GM12878 (cell line): ENCODE results near the gene PIGX. TPM values are rescaled to one million over a fixed set of nuclear protein-coding genes. Genes with fewer than 3 reads are reported as not detected.

Source experiments
- ATAC-seq: fragments of 200-7000 bp; cut with Tn5 transposase; 3 replicates; pipeline ENCODE4 v1.9.1; 2020; ENCODE audit warnings: mild to moderate bottlenecking, moderate library complexity
- BruUV-seq: library from RNA; stranded (reverse); fragments of 400-500 nt; replicated peaks from 2 replicates; lab custom pipeline; 2021; lab: Mats Ljungman, UMichigan
- CTCF ChIA-PET: fragments of 300-600 bp; sonication (Branson Sonifier 250); formaldehyde crosslinking; extraction: SDS; loops from one replicate; lab custom pipeline; 2021; ENCODE audit warnings: inconsistent platforms; lab: Yijun Ruan, JAX
- POLR2A ChIA-PET: fragments of 350-600 bp; formaldehyde crosslinking; extraction: SDS; loops from one replicate; lab custom pipeline; 2021; ENCODE audit warnings: inconsistent platforms; lab: Charles Lee
- RAD21 ChIA-PET: fragments of 300-600 bp; sonication (Branson Sonifier 250); formaldehyde crosslinking; loops from one replicate; lab custom pipeline; 2023; ENCODE audit warnings: antibody characterized with exemption; ENCODE audit not compliant: unreplicated experiment; lab: Charles Lee
- SMC1A ChIA-PET: fragments of 300-600 bp; sonication (Branson Sonifier 250); formaldehyde crosslinking; loops from one replicate; lab custom pipeline; 2023; ENCODE audit not compliant: unreplicated experiment, uncharacterized antibody; lab: Charles Lee
- DNase-seq: peaks from one replicate; pipeline ENCODE4 v3.0.0-alpha.2; 2011; ENCODE audit warnings: low read depth, low spot score
- FAIRE-seq: peaks from 3 replicates; lab custom pipeline; 2011; peaks lifted over from hg19 to GRCh38; lab: Jason Lieb, UNC
- H2AFZ ChIP-seq: 2 replicates; pipeline ENCODE4 v1.6.0; 2011; ENCODE audit warnings: low read depth, low read length, control low read depth; ENCODE audit not compliant: control insufficient read depth
- H3K27ac ChIP-seq: 2 replicates; pipeline ENCODE4 v1.5.1; 2011; ENCODE audit warnings: control low read depth; ENCODE audit not compliant: control insufficient read depth, insufficient read depth
- H3K27me3 ChIP-seq, 2 experiments: replicated peaks in 1 of 2; 2 replicates each; pipeline versions ENCODE4 v1.6.0 to v1.6.1; 2011; ENCODE audit warnings: low read length in 1 of 2; ENCODE audit not compliant: control insufficient read depth in 2 of 2, insufficient read depth in 2 of 2
- H3K36me3 ChIP-seq, 2 experiments: 2 replicates each; pipeline ENCODE4 v1.5.1; 2011; ENCODE audit warnings: low read length in 1 of 2; ENCODE audit not compliant: control insufficient read depth in 2 of 2, insufficient read depth in 2 of 2
- H3K4me1 ChIP-seq: 2 replicates; pipeline ENCODE4 v1.6.1; 2011; ENCODE audit warnings: mild to moderate bottlenecking, low read length, moderate library complexity, mixed read lengths; ENCODE audit not compliant: control insufficient read depth, insufficient read depth
- H3K4me2 ChIP-seq: 2 replicates; pipeline ENCODE4 v1.6.0; 2011; ENCODE audit warnings: control low read depth; ENCODE audit not compliant: control insufficient read depth, insufficient read depth
- H3K4me3 ChIP-seq: fragments of 200-600 bp; sonication (generic); 2 replicates; pipeline ENCODE4 v1.5.1; 2016
- H3K79me2 ChIP-seq: 2 replicates; pipeline ENCODE4 v1.6.0; 2011; ENCODE audit warnings: low read length; ENCODE audit not compliant: control insufficient read depth, insufficient read depth
- H3K9ac ChIP-seq: 2 replicates; pipeline ENCODE4 v1.8.0; 2011; ENCODE audit warnings: low read length, control low read depth, mixed read lengths; ENCODE audit not compliant: control insufficient read depth, insufficient read depth
- H3K9me3 ChIP-seq: replicated peaks from 3 replicates; pipeline ENCODE4 v1.5.1; 2011; ENCODE audit warnings: mild to moderate bottlenecking, low read length; ENCODE audit not compliant: control insufficient read depth, insufficient read depth
- H4K20me1 ChIP-seq: 2 replicates; pipeline ENCODE4 v1.6.0; 2011; ENCODE audit not compliant: control insufficient read depth, insufficient read depth
- ASH2L ChIP-seq: fragments of 300-600, 200-600 bp; sonication (generic); IDR thresholded peaks from 2 replicates; pipeline ENCODE4 v1.6.1; 2017; ENCODE audit warnings: low read depth, mild to moderate bottlenecking, borderline replicate concordance
- CHD4 ChIP-seq: fragments of 200-600 bp; sonication (generic); IDR thresholded peaks from 2 replicates; pipeline ENCODE4 v1.6.1; 2016; ENCODE audit warnings: mild to moderate bottlenecking
- DPF2 ChIP-seq: fragments of 450-650 bp; IDR thresholded peaks from 2 replicates; pipeline ENCODE4 v1.6.1; 2017; ENCODE audit warnings: mild to moderate bottlenecking
- FOXK2 ChIP-seq: fragments of 450-650 bp; IDR thresholded peaks from 2 replicates; pipeline ENCODE4 v1.6.1; 2017; ENCODE audit warnings: mild to moderate bottlenecking, moderate library complexity
- HCFC1 ChIP-seq: fragments of 150-350 bp; IDR thresholded peaks from 2 replicates; pipeline ENCODE4 v1.6.1; 2014; ENCODE audit warnings: low read length
- MYB ChIP-seq: fragments of 150-350 bp; IDR thresholded peaks from 2 replicates; pipeline ENCODE4 v1.6.1; 2014; ENCODE audit warnings: mild to moderate bottlenecking, low read depth, low read length, borderline replicate concordance
- RAD21 ChIP-seq: IDR thresholded peaks from 2 replicates; pipeline ENCODE4 v1.6.1; 2011; ENCODE audit warnings: mild to moderate bottlenecking, low read depth, low read length, moderate library complexity; ENCODE audit not compliant: insufficient read depth
- RBBP5 ChIP-seq: fragments of 200-600 bp; sonication (generic); conservative IDR thresholded peaks from 2 replicates; pipeline ENCODE4 v1.6.1; 2016
- SPI1 ChIP-seq: IDR thresholded peaks from 2 replicates; pipeline ENCODE4 v1.6.1; 2011; ENCODE audit warnings: low read depth, mild to moderate bottlenecking, low read length, moderate library complexity, borderline replicate concordance; ENCODE audit not compliant: insufficient read depth
- TAF1 ChIP-seq: IDR thresholded peaks from 2 replicates; pipeline ENCODE4 v1.6.1; 2011; ENCODE audit warnings: mild to moderate bottlenecking, low read depth, low read length, borderline replicate concordance
- TCF3 ChIP-seq: IDR thresholded peaks from 2 replicates; pipeline ENCODE4 v1.6.1; 2012; ENCODE audit warnings: low read depth, mild to moderate bottlenecking, low read length, borderline replicate concordance; ENCODE audit not compliant: insufficient read depth
- ZBED1 ChIP-seq: IDR thresholded peaks from 2 replicates; pipeline ENCODE4 v1.6.1; 2016; ENCODE audit warnings: borderline replicate concordance
- ZSCAN29 ChIP-seq: fragments of 450-650 bp; IDR thresholded peaks from 2 replicates; pipeline ENCODE4 v1.6.1; 2017; ENCODE audit warnings: mild to moderate bottlenecking, moderate library complexity
- ZZZ3 ChIP-seq: IDR thresholded peaks from 2 replicates; pipeline ENCODE4 v1.6.1; 2011; ENCODE audit warnings: low read depth; ENCODE audit not compliant: control insufficient read depth, insufficient read length
- in situ Hi-C: fragments of 300-500 bp; cut with MboI; formaldehyde crosslinking; loops from 9 replicates; pipeline ENCODE4 v1.14.3; 2018; ENCODE audit warnings: mixed read lengths
- intact Hi-C: fragments of 100-400 bp; cut with micrococcal nuclease; formaldehyde crosslinking; loops from one replicate; pipeline ENCODE4 v1.14.2; 2022; ENCODE audit not compliant: unreplicated experiment
- polyA plus RNA-seq, 11 experiments: library from polyadenylated mRNA; depleted of rRNA in 4 of 11; unstranded in 6 of 11; stranded (reverse) in 5 of 11; fragments of >200 nt; fragmentation: Nextera tagmentation in 4 of 11; fragmentation: Illumina TruSeq in 1 of 11; extraction: Ambion mirVana in 4 of 11; extraction: Trizol in 1 of 11; gene quantifications; 1 replicate in 1 of 11; 2 replicates in 10 of 11; pipeline versions ENCODE4 v1.2.1 to v1.2.3, GENCODE V29; 2011 to 2016; ENCODE audit warnings: inconsistent platforms in 2 of 11, missing spikeins in 2 of 11, low read depth in 1 of 11
- total RNA-seq, 4 experiments: library from RNA; depleted of rRNA in 3 of 4; stranded (reverse); fragments of >200 nt in 3 of 4; fragmentation: Illumina TruSeq in 1 of 4; extraction: Trizol in 1 of 4; gene quantifications; 2 replicates each; pipeline versions ENCODE4 v1.2.1 to v1.2.3, GENCODE V29; 2013 to 2021
- TF ChIP-seq, protein P1 (sequence below): fragments of 450-650 bp; formaldehyde crosslinking; IDR thresholded peaks from 2 replicates; pipeline ENCODE4 v1.4.0; 2022; ENCODE audit warnings: mild to moderate bottlenecking, moderate library complexity
- TF ChIP-seq, protein P2 (sequence below): fragments of 450-650 bp; IDR thresholded peaks from 2 replicates; pipeline ENCODE4 v1.6.1; 2017; ENCODE audit warnings: mild to moderate bottlenecking, low read depth, inconsistent platforms; ENCODE audit not compliant: poor library complexity, severe bottlenecking

The PIGX gene
- total and polyA plus RNA-seq, 10 of the 15 experiments (the other 5 are each of a cell fraction or from before 2014, with no cell fraction given) = 3.8 to 40.0 (median 22.3) TPM

DNA sequence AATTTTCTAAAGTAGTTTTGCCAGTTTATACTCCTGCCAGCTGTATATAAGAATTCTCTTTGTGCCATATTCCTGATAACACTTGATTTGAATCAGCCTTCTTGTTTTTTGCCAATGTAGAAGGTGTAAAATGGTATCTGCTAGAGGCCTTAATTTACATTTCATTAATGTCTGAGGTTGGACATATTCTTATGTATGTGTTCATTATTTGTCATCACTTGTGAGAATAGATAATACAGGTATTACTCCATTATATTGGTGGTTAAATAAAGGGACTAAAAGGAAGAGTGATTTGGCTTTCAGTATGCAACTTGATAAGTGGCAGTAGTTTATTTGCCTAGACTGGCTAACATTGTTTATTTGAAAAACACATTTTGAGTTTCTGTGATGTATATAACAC, 53.3 kb downstream of the PIGX start:
- ATAC-seq = no peak
- ChIA-PET CTCF (no interaction called here), RAD21 (no interaction called here), SMC1A (interaction anchor here (0.6 kb wide), 1 partner anchor 431 kb away, joined by 3 read pairs; no protein-coding TSS in a partner anchor), POLR2A (no interaction called here)
- Histone ChIP-seq H3K9ac (no peak overlapping the region), H2AFZ (no peak overlapping the region), H3K9me3 (peaks cover 1% of the 10 kb centered on the region; the same call in 1 of the 3 replicates), H3K4me3 (no peak overlapping the region), H3K4me2 (no peak overlapping the region), H4K20me1 (no peaks in the 10 kb centered on the region), H3K4me1 (no peaks in the 10 kb centered on the region), H3K27ac (no peak overlapping the region), H3K79me2 (peaks cover 36% of the 10 kb centered on the region), H3K36me3 (peaks cover under 1 to 2% of the 10 kb centered on the region in 2 experiments; a peak in 2 of 4 replicates), H3K27me3 (no peaks in the 10 kb centered on the region)
- DNase-seq = no peak
- in situ Hi-C loops = no loop called here
- FAIRE-seq = no peak
- no TSS peak for BruUV-seq
- TF ChIP-seq TCF3 = no peak
- TF ChIP-seq, protein P1, sequence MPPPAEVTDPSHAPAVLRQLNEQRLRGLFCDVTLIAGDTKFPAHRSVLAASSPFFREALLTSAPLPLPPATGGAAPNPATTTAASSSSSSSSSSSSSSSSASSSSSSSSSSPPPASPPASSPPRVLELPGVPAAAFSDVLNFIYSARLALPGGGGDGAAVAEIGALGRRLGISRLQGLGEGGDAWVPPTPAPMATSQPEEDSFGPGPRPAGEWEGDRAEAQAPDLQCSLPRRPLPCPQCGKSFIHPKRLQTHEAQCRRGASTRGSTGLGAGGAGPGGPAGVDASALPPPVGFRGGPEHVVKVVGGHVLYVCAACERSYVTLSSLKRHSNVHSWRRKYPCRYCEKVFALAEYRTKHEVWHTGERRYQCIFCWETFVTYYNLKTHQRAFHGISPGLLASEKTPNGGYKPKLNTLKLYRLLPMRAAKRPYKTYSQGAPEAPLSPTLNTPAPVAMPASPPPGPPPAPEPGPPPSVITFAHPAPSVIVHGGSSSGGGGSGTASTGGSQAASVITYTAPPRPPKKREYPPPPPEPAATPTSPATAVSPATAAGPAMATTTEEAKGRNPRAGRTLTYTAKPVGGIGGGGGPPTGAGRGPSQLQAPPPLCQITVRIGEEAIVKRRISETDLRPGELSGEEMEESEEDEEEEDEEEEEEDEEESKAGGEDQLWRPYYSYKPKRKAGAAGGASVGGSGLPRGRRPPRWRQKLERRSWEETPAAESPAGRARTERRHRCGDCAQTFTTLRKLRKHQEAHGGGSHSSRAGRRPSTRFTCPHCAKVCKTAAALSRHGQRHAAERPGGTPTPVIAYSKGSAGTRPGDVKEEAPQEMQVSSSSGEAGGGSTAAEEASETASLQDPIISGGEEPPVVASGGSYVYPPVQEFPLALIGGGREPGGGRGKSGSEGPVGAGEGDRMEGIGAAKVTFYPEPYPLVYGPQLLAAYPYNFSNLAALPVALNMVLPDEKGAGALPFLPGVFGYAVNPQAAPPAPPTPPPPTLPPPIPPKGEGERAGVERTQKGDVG (CRISPR knock-in tag) = no peak
- TF ChIP-seq FOXK2 = no peak
- TF ChIP-seq RBBP5 = no peak
- no peak for TF ChIP-seq ASH2L
- no peak for TF ChIP-seq MYB
- TF ChIP-seq ZZZ3 = no peak
- TF ChIP-seq TAF1 = no peak
- TF ChIP-seq RAD21 = no peak
- TF ChIP-seq SPI1 = no peak
- TF ChIP-seq CHD4 = no peak
- TF ChIP-seq HCFC1 = no peak
- TF ChIP-seq, protein P2, sequence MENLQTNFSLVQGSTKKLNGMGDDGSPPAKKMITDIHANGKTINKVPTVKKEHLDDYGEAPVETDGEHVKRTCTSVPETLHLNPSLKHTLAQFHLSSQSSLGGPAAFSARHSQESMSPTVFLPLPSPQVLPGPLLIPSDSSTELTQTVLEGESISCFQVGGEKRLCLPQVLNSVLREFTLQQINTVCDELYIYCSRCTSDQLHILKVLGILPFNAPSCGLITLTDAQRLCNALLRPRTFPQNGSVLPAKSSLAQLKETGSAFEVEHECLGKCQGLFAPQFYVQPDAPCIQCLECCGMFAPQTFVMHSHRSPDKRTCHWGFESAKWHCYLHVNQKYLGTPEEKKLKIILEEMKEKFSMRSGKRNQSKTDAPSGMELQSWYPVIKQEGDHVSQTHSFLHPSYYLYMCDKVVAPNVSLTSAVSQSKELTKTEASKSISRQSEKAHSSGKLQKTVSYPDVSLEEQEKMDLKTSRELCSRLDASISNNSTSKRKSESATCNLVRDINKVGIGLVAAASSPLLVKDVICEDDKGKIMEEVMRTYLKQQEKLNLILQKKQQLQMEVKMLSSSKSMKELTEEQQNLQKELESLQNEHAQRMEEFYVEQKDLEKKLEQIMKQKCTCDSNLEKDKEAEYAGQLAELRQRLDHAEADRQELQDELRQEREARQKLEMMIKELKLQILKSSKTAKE = no peak
- TF ChIP-seq ZSCAN29 = no peak
- TF ChIP-seq DPF2 = no peak
- TF ChIP-seq ZBED1 = no peak
- intact Hi-C loops = no loop called here
